ENCODE results near the gene ACSM3. TPM values are rescaled to one million over a fixed set of nuclear protein-coding genes. Genes with fewer than 3 reads are reported as not detected.

ACSM3 gene
- total RNA-seq: 0.65 and 0.69 TPM in 2 replicates

GRCh38 chr16:20763461-20764232, at the start of gene ACSM3:
Gene ACSM3 (plus strand): TSS chr16:20764014. CDS start chr16:20770035, 6,021 bp downstream.

GRCh38 chr16:20741554-20742285, 22.1 kb upstream of the ACSM3 start, which contains the start of gene THUMPD1:
Gene THUMPD1 (minus strand): TSS chr16:20741818. CDS start chr16:20741739, 79 bp downstream.

GRCh38 chr16:20806168-20807050, 42.6 kb downstream of the ACSM3 start, which contains the start of the genes ERI2 and REXO5:
Gene ERI2 (minus strand): TSS chr16:20806472. CDS start chr16:20806430, 42 bp downstream.
Gene REXO5 (plus strand): TSS chr16:20806527. CDS start chr16:20806954, 427 bp downstream.

Other genes starting within 250 kb of the ACSM3 start
- gene ACSM2B, start 187.6 kb upstream of the ACSM3 start, total RNA-seq: not detected in 2 replicates
- gene ACSM1, start 66.3 kb upstream of the ACSM3 start, total RNA-seq: not detected in 2 replicates
- gene THUMPD1, start 22.2 kb upstream of the ACSM3 start, total RNA-seq: 43.8 and 58.6 TPM in 2 replicates
- 12.8 and 23.5 TPM in 2 replicates for gene ERI2, start 42.5 kb downstream of the ACSM3 start, total RNA-seq
- 2.8 and 3.0 TPM in 2 replicates for gene REXO5, start 42.5 kb downstream of the ACSM3 start, total RNA-seq
- gene DCUN1D3, start 136.3 kb downstream of the ACSM3 start, total RNA-seq: 26.3 and 28.2 TPM in 2 replicates
- gene LYRM1, start 136.8 kb downstream of the ACSM3 start, total RNA-seq: 40.2 and 42.6 TPM in 2 replicates